Measurements from ENCODE around the gene LYPLAL1. TPM values are rescaled to one million over a fixed set of nuclear protein-coding genes. Genes with fewer than 3 reads are reported as not detected.

LYPLAL1 gene
- total and polyA plus RNA-seq, 5 donors = 45.8 to 84.2 (median 54.0) TPM

GRCh38 chr1:219144658-219145315 is 28.9 kb upstream of the LYPLAL1 start:
- intact Hi-C loops (cut with DNase I) = no loop called here
- Histone ChIP-seq H3K27ac (ENCODE audit: low read length) (no peak overlapping the region), H3K9me3 (ENCODE audit: control insufficient read depth, low read length) (no peaks in the 10 kb centered on the region), H3K4me1 (ENCODE audit: control insufficient read depth, insufficient read depth, low read length) (no peaks in the 10 kb centered on the region), H3K4me3 (ENCODE audit: low read length) (no peak overlapping the region), H3K27me3 (ENCODE audit: control insufficient read depth, insufficient read depth) (no peaks in the 10 kb centered on the region)
- DNase-seq (no peak), ATAC-seq (no peak)
- WGBS = 57% methylated on average over 2 of the region's 2 CpGs

- Histone ChIP-seq H3K4me1 (ENCODE audit: control insufficient read depth, insufficient read depth, low read length) (no peaks in the 10 kb centered on the region), H3K9me3 (ENCODE audit: control insufficient read depth, low read length) (no peaks in the 10 kb centered on the region), H3K4me3 (ENCODE audit: low read length) (no peak overlapping the region), H3K27ac (ENCODE audit: low read length) (no peak overlapping the region), H3K27me3 (ENCODE audit: control insufficient read depth, insufficient read depth) (no peaks in the 10 kb centered on the region)
- ATAC-seq = no peak
- DNase-seq = no peak
- 95% methylated on average over 1 of the region's 1 CpG for WGBS
- intact Hi-C loops (cut with DNase I) = no loop called here
Observed at GRCh38 chr1:219147571-219148019, 26.1 kb upstream of the LYPLAL1 start.

GRCh38 chr1:219149009-219149577 is 24.6 kb upstream of the LYPLAL1 start:
- intact Hi-C loops (cut with DNase I) = no loop called here
- Histone ChIP-seq H3K9me3 (ENCODE audit: control insufficient read depth, low read length) (no peaks in the 10 kb centered on the region), H3K27me3 (ENCODE audit: control insufficient read depth, insufficient read depth) (no peaks in the 10 kb centered on the region), H3K27ac (ENCODE audit: low read length) (no peak overlapping the region), H3K4me1 (ENCODE audit: control insufficient read depth, insufficient read depth, low read length) (no peaks in the 10 kb centered on the region), H3K4me3 (ENCODE audit: low read length) (no peak overlapping the region)
- no peak for ATAC-seq
- no peak for DNase-seq

GRCh38 chr1:219149953-219150352 is 23.7 kb upstream of the LYPLAL1 start:
- intact Hi-C loops (cut with DNase I) = no loop called here
- no peak for ATAC-seq
- no peak overlapping the region for H3K4me3 ChIP-seq (ENCODE audit: low read length)
- no peak overlapping the region for H3K27ac ChIP-seq (ENCODE audit: low read length)
- H3K27me3 ChIP-seq (ENCODE audit: control insufficient read depth, insufficient read depth) = no peaks in the 10 kb centered on the region
- no peaks in the 10 kb centered on the region for H3K4me1 ChIP-seq (ENCODE audit: control insufficient read depth, insufficient read depth, low read length)
- no peak for DNase-seq
- WGBS = 53% methylated on average over 3 of the region's 3 CpGs
- H3K9me3 ChIP-seq (ENCODE audit: control insufficient read depth, low read length) = no peaks in the 10 kb centered on the region

DNA sequence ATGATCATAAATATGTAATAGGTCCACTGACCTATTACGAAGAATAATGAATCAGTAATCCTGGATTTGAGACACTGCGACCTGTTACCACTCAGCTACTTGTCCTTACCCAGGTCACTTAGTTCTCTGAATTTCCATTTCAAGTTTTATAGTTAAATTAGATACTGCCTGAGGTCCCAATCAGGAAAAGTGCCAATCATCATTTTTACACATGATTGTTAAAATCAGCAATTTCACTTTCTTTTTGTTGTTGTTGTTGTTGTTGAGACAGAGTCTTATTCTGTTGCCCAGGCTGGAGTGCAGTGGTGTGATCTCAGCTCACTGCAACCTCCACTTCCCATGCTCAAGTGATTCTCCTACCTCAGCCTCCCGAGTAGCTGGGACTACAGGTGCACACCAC is 22.8 kb upstream of the LYPLAL1 start:
- H3K27me3 ChIP-seq (ENCODE audit: control insufficient read depth, insufficient read depth) = no peaks in the 10 kb centered on the region
- 98% methylated on average over 3 of the region's 3 CpGs for WGBS
- H3K4me3 ChIP-seq (ENCODE audit: low read length) = no peak overlapping the region
- DNase-seq (no peak), ATAC-seq (no peak)
- no peaks in the 10 kb centered on the region for H3K4me1 ChIP-seq (ENCODE audit: control insufficient read depth, insufficient read depth, low read length)
- H3K27ac ChIP-seq (ENCODE audit: low read length) = no peak overlapping the region
- intact Hi-C loops (cut with DNase I) = no loop called here
- no peaks in the 10 kb centered on the region for H3K9me3 ChIP-seq (ENCODE audit: control insufficient read depth, low read length)

- Histone ChIP-seq H3K27me3 (ENCODE audit: control insufficient read depth, insufficient read depth) (no peaks in the 10 kb centered on the region), H3K9me3 (ENCODE audit: control insufficient read depth, low read length) (no peaks in the 10 kb centered on the region), H3K27ac (ENCODE audit: low read length) (no peak overlapping the region), H3K4me1 (ENCODE audit: control insufficient read depth, insufficient read depth, low read length) (no peaks in the 10 kb centered on the region), H3K4me3 (ENCODE audit: low read length) (no peak overlapping the region)
- 95% methylated on average over 3 of the region's 3 CpGs for WGBS
- intact Hi-C loops (cut with DNase I) = no loop called here
- no peak for DNase-seq
- no peak for ATAC-seq
Observed at GRCh38 chr1:219151467-219151866, 22.2 kb upstream of the LYPLAL1 start.

- no peaks in the 10 kb centered on the region for H3K9me3 ChIP-seq (ENCODE audit: control insufficient read depth, low read length)
Observed at GRCh38 chr1:219152751-219153150, 20.9 kb upstream of the LYPLAL1 start.

GRCh38 chr1:219153723-219154122 is 20.0 kb upstream of the LYPLAL1 start:
- 86% methylated on average over 4 of the region's 4 CpGs for WGBS
- intact Hi-C loops (cut with DNase I) = no loop called here
- Histone ChIP-seq H3K27ac (ENCODE audit: low read length) (no peak overlapping the region), H3K9me3 (ENCODE audit: control insufficient read depth, low read length) (no peaks in the 10 kb centered on the region), H3K4me1 (ENCODE audit: control insufficient read depth, insufficient read depth, low read length) (no peaks in the 10 kb centered on the region), H3K4me3 (ENCODE audit: low read length) (no peak overlapping the region), H3K27me3 (ENCODE audit: control insufficient read depth, insufficient read depth) (no peaks in the 10 kb centered on the region)
- ATAC-seq = no peak
- no peak for DNase-seq

More at GRCh38 chr1:219152751-219153150, 20.9 kb upstream of the LYPLAL1 start:
- no peaks in the 10 kb centered on the region for H3K27me3 ChIP-seq (ENCODE audit: control insufficient read depth, insufficient read depth)
- no peak overlapping the region for H3K4me3 ChIP-seq (ENCODE audit: low read length)
- DNase-seq (no peak), ATAC-seq (no peak)
- 54% methylated on average over 3 of the region's 3 CpGs for WGBS
- H3K27ac ChIP-seq (ENCODE audit: low read length) = no peak overlapping the region
- no peaks in the 10 kb centered on the region for H3K4me1 ChIP-seq (ENCODE audit: control insufficient read depth, insufficient read depth, low read length)
- intact Hi-C loops (cut with DNase I) = no loop called here

- Histone ChIP-seq H3K4me1 (ENCODE audit: control insufficient read depth, insufficient read depth, low read length) (no peaks in the 10 kb centered on the region), H3K27ac (ENCODE audit: low read length) (no peak overlapping the region), H3K27me3 (ENCODE audit: control insufficient read depth, insufficient read depth) (no peaks in the 10 kb centered on the region), H3K4me3 (ENCODE audit: low read length) (no peak overlapping the region), H3K9me3 (ENCODE audit: control insufficient read depth, low read length) (no peaks in the 10 kb centered on the region)
- intact Hi-C loops (cut with DNase I) = no loop called here
- ATAC-seq (no peak), DNase-seq (no peak)
- WGBS = 24% methylated on average over 1 of the region's 1 CpG
Observed at GRCh38 chr1:219155135-219155534, 18.5 kb upstream of the LYPLAL1 start.

DNA sequence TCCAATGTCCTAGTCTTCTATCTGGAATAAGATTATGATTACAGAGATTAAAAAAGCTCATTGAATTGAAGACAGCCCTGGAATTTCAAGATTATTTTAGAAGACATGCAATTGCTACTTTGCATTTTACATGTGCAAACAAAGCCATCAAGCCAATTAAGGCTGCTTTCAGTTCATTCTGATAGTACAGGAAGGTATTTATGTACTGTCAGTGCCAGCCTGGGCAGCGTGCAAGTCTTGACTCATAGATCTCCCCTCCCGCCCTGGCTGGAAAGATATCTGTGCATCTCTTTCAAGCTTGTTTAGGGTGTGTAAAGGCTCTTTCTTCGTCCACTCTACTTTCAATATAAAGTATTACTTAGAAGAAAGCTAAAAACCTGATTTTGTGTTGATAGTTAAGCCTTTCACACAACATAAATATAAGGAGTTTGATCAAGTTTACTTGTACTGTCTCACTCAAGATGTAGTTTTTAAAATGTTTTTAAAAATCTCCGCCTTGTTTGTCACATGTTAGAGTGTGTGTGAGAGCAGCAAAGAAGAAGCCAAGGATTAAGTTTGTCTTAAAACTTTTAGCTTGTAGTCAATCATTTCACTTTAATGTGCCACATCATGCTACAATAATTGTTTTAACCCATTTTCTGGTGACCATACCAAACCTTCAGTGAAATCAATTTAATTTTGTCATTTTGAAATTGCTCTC is 13.6 kb upstream of the LYPLAL1 start:
- 71% methylated on average over 4 of the region's 4 CpGs for WGBS
- no peaks in the 10 kb centered on the region for H3K4me1 ChIP-seq (ENCODE audit: control insufficient read depth, insufficient read depth, low read length)
- ATAC-seq = no peak
- no peaks in the 10 kb centered on the region for H3K9me3 ChIP-seq (ENCODE audit: control insufficient read depth, low read length)
- H3K27me3 ChIP-seq (ENCODE audit: control insufficient read depth, insufficient read depth) = no peaks in the 10 kb centered on the region
- no peak overlapping the region for H3K4me3 ChIP-seq (ENCODE audit: low read length)
- H3K27ac ChIP-seq (ENCODE audit: low read length) = no peak overlapping the region
- intact Hi-C loops (cut with DNase I) = no loop called here
- DNase-seq = no peak

- Histone ChIP-seq H3K27me3 (ENCODE audit: control insufficient read depth, insufficient read depth) (no peaks in the 10 kb centered on the region), H3K9me3 (ENCODE audit: control insufficient read depth, low read length) (no peaks in the 10 kb centered on the region), H3K4me1 (ENCODE audit: control insufficient read depth, insufficient read depth, low read length) (no peaks in the 10 kb centered on the region), H3K4me3 (ENCODE audit: low read length) (no peak overlapping the region), H3K27ac (ENCODE audit: low read length) (no peak overlapping the region)
- WGBS = 55% methylated on average over 2 of the region's 2 CpGs
- ATAC-seq = no peak
- DNase-seq = peak in 2 of 3 donors; percentile 12 to 43
- intact Hi-C loops (cut with DNase I) = no loop called here
Observed at GRCh38 chr1:219160967-219161366, 12.7 kb upstream of the LYPLAL1 start.

All from right cardiac atrium (tissue), 5 donors.